SK-N-SH treated with all-trans-retinoic acid at 6 μM for 48 hours (cell line): Measurements from ENCODE around the gene CCR6.

ENCODE experiments used
- ATAC-seq: fragments of 200-7000 bp; cut with Tn5 transposase; 3 replicates; pipeline ENCODE4 v1.9.1; 2020; ENCODE audit warnings: mild to moderate bottlenecking, moderate library complexity
- ARNTL ChIP-seq: fragments of 450-650 bp; formaldehyde crosslinking; IDR thresholded peaks from 2 replicates; pipeline ENCODE4 v1.5.0; 2020; ENCODE audit warnings: low read depth, mild to moderate bottlenecking, moderate library complexity, borderline replicate concordance
- BACH2 ChIP-seq: fragments of 250-450 bp; sonication (Bioruptor Pico); IDR thresholded peaks from 2 replicates; pipeline ENCODE4 v1.9.0; 2021; ENCODE audit warnings: mild to moderate bottlenecking, borderline replicate concordance
- CREB5 ChIP-seq: fragments of 250-450 bp; sonication (Bioruptor Pico); IDR thresholded peaks from 2 replicates; pipeline ENCODE4 v1.5.1; 2020; ENCODE audit warnings: low read depth, mild to moderate bottlenecking, moderate library complexity
- CSRNP3 ChIP-seq: fragments of 250-450 bp; sonication (Bioruptor Pico); IDR thresholded peaks from 2 replicates; pipeline ENCODE4 v1.5.1; 2021; ENCODE audit warnings: mild to moderate bottlenecking, moderate library complexity
- ESRRG ChIP-seq: fragments of 250-450 bp; sonication (Bioruptor Pico); IDR thresholded peaks from 2 replicates; pipeline ENCODE4 v1.6.1; 2021; ENCODE audit warnings: mild to moderate bottlenecking
- GLIS3 ChIP-seq: fragments of 250-450 bp; sonication (Bioruptor Pico); IDR thresholded peaks from 2 replicates; pipeline ENCODE4 v1.5.0; 2020; ENCODE audit warnings: mild to moderate bottlenecking, moderate library complexity
- ISL1 ChIP-seq: fragments of 250-450 bp; sonication (Bioruptor Pico); IDR thresholded peaks from 2 replicates; pipeline ENCODE4 v2.1.2; 2022; ENCODE audit warnings: mild to moderate bottlenecking, moderate library complexity
- OSR1 ChIP-seq: fragments of 250-450 bp; sonication (Bioruptor Pico); IDR thresholded peaks from 2 replicates; pipeline ENCODE4 v1.8.0; 2022; ENCODE audit warnings: moderate library complexity, mild to moderate bottlenecking, inconsistent platforms
- PATZ1 ChIP-seq: fragments of 250-450 bp; sonication (Bioruptor Pico); IDR thresholded peaks from 2 replicates; pipeline ENCODE4 v1.8.0; 2020; ENCODE audit warnings: mild to moderate bottlenecking, moderate library complexity, borderline replicate concordance
- POU6F1 ChIP-seq: fragments of 250-450 bp; sonication (Bioruptor Pico); IDR thresholded peaks from 2 replicates; pipeline ENCODE4 v1.8.0; 2021; ENCODE audit warnings: low read depth, mild to moderate bottlenecking, moderate library complexity, borderline replicate concordance
- PPARA ChIP-seq: fragments of 250-450 bp; sonication (Bioruptor Pico); IDR thresholded peaks from 2 replicates; pipeline ENCODE4 v1.5.0; 2020; ENCODE audit warnings: mild to moderate bottlenecking, borderline replicate concordance
- RARB ChIP-seq: fragments of 250-450 bp; sonication (Bioruptor Pico); IDR thresholded peaks from 2 replicates; pipeline ENCODE4 v1.8.0; 2021; ENCODE audit warnings: mild to moderate bottlenecking, moderate library complexity
- TCF4 ChIP-seq: fragments of 250-450 bp; sonication (Bioruptor Pico); IDR thresholded peaks from 2 replicates; pipeline ENCODE4 v1.8.0; 2021; ENCODE audit warnings: mild to moderate bottlenecking, moderate library complexity, borderline replicate concordance
- TSHZ2 ChIP-seq: fragments of 250-450 bp; sonication (Bioruptor Pico); IDR thresholded peaks from 2 replicates; pipeline ENCODE4 v1.5.0; 2020; ENCODE audit warnings: mild to moderate bottlenecking, moderate library complexity
- ZC3H10 ChIP-seq: fragments of 250-450 bp; sonication (Bioruptor Pico); IDR thresholded peaks from 2 replicates; pipeline ENCODE4 v1.5.1; 2021; ENCODE audit warnings: mild to moderate bottlenecking, moderate library complexity
- ZFP3 ChIP-seq: fragments of 250-450 bp; sonication (Bioruptor Pico); IDR thresholded peaks from 2 replicates; pipeline ENCODE4 v1.5.0; 2020; ENCODE audit warnings: mild to moderate bottlenecking, moderate library complexity
- ZFP30 ChIP-seq: fragments of 450-650 bp; formaldehyde crosslinking; IDR thresholded peaks from 2 replicates; pipeline ENCODE4 v1.5.0; 2022; ENCODE audit warnings: mild to moderate bottlenecking, moderate library complexity
- ZNF565 ChIP-seq: fragments of 450-650 bp; formaldehyde crosslinking; conservative IDR thresholded peaks from 2 replicates; pipeline ENCODE4 v1.5.0; 2020; ENCODE audit warnings: low read depth, mild to moderate bottlenecking, moderate library complexity
- ZNF70 ChIP-seq: fragments of 450-650 bp; formaldehyde crosslinking; IDR thresholded peaks from 2 replicates; pipeline ENCODE4 v1.5.0; 2020; ENCODE audit warnings: mild to moderate bottlenecking, moderate library complexity
- ZNF8 ChIP-seq: fragments of 450-650 bp; formaldehyde crosslinking; IDR thresholded peaks from 2 replicates; pipeline ENCODE4 v1.5.0; 2020; ENCODE audit warnings: mild to moderate bottlenecking, moderate library complexity

The CCR6 gene

GRCh38 chr6:167139761-167140160 is 16.9 kb downstream of the CCR6 start (continued):
- TF ChIP-seq ZNF565, result no peak

GRCh38 chr6:167140589-167141474 is 17.9 kb downstream of the CCR6 start:
- ATAC-seq, result no peak
- TF ChIP-seq RARB (CRISPR knock-in tag), result no peak
- TF ChIP-seq ZNF565, result no peak
- no peak for TF ChIP-seq ZFP30
- no peak for TF ChIP-seq ZFP3 (CRISPR knock-in tag)
- TF ChIP-seq PATZ1, result no peak
- no peak for TF ChIP-seq CREB5 (CRISPR knock-in tag)
- no peak for TF ChIP-seq POU6F1 (CRISPR knock-in tag)
- no peak for TF ChIP-seq ISL1
- no peak for TF ChIP-seq TCF4 (CRISPR knock-in tag)
- TF ChIP-seq ZNF8, result no peak
- no peak for TF ChIP-seq ZC3H10 (CRISPR knock-in tag)
- TF ChIP-seq TSHZ2 (CRISPR knock-in tag), result no peak
- TF ChIP-seq PPARA (CRISPR knock-in tag), result no peak
- TF ChIP-seq ESRRG (CRISPR knock-in tag), result no peak

- peak; percentile 93 for ATAC-seq
- TF ChIP-seq ARNTL (CRISPR knock-in tag) (no peak), ZFP3 (CRISPR knock-in tag) (no peak), ESRRG (CRISPR knock-in tag) (no peak), ZC3H10 (CRISPR knock-in tag) (no peak), ZFP30 (no peak), CSRNP3 (CRISPR knock-in tag) (no peak), GLIS3 (CRISPR knock-in tag) (no peak)
These were observed 19.0 kb downstream of the CCR6 start for GRCh38 chr6:167141667-167142432.

GRCh38 chr6:167142433-167142761 is 19.5 kb downstream of the CCR6 start:
- no peak for ATAC-seq
- TF ChIP-seq ZNF70 (CRISPR knock-in tag) (no peak), PPARA (CRISPR knock-in tag) (no peak), ESRRG (CRISPR knock-in tag) (no peak), ARNTL (CRISPR knock-in tag) (no peak), CSRNP3 (CRISPR knock-in tag) (no peak), TSHZ2 (CRISPR knock-in tag) (no peak), ISL1 (no peak), OSR1 (CRISPR knock-in tag) (no peak), BACH2 (no peak)
